GM19025 (cell line): ENCODE measurements around the gene FNIP2.
"Not testable (repeated sequence)": the region's sequence is repeated elsewhere in the genome, so short reads cannot be mapped to it uniquely, and the experiment has no call there.

Experiments
- ATAC-seq: cut with Tn5 transposase; IDR thresholded peaks from one replicate; pipeline ENCODE4 v1.9.1; 2021; ENCODE audit warnings: mild to moderate bottlenecking, low read depth, moderate library complexity; ENCODE audit not compliant: unreplicated experiment

Gene FNIP2

GRCh38 chr4:158861766-158862165, 92.9 kb downstream of the FNIP2 start:
- no peak for ATAC-seq

DNA sequence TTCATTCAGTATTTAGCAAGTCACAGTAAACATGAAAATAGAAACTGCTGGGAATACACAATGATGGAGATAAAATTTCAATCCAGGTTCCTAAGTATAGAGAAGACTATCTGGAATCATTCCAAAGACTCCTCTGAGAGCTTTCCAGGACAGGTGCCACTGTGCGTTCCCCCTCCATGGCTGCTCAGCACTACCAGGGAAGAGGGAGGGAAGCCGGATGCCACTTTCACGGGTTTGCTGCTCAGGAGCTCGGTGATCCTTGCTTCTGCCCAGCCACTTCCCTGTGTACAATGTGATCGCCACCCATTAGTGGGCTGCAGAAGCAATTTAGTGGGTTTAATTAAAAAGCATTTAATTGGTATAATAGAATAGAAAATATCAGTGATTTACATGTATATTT, 94.5 kb downstream of the FNIP2 start:
- ATAC-seq: no peak

DNA sequence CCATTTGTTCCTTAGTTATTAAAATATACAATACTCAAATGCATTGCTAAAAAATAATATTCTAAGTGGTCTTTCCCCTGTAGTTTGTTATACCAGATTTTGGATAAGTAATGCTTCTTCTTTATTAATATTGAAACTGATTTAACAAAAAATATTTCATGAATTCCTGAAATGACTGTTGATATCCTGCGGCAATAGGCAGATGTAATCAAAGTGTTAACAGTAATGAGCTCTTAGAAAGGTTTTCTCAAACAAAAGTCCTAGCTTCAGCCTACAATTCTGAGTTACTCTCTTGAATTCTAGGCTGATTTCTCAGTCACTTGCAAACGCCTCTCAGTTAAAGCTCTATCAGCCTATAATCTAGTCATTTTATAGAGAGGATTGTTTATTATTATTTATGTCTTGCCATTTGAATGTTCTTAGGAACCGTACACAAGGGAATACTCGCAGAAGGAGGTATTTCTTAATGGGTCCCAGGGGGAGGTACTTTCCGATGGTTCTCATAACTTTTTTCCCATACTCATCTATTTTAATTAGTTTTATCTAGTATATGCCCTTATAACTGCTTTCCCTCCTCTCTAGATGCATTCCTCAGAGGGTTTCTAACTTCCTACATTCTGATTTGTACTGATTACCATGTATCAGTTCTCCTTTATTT, 96.8 kb downstream of the FNIP2 start:
- ATAC-seq: no peak

GRCh38 chr4:158869001-158869400, 100.2 kb downstream of the FNIP2 start:
- ATAC-seq: no peak

- ATAC-seq: no peak
Measured at GRCh38 chr4:158869761-158870160, 100.9 kb downstream of the FNIP2 start.

DNA sequence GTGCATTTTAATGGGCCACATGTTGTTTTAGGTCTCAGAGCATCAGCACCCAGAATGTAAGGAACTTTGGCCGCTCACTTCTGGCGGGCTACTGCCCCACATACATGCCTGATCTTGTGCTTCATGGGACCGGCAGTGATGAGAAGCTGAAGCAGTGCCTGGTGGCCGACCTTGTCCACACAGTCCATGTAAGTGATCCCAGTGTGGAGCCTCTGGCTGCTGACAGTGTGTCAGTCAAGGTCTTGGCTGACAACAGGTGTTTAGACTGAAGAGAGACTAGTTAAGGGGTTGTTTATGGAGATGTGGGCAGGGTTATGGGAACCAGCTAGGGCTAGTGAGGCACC, 101.4 kb downstream of the FNIP2 start:
- no peak for ATAC-seq

DNA sequence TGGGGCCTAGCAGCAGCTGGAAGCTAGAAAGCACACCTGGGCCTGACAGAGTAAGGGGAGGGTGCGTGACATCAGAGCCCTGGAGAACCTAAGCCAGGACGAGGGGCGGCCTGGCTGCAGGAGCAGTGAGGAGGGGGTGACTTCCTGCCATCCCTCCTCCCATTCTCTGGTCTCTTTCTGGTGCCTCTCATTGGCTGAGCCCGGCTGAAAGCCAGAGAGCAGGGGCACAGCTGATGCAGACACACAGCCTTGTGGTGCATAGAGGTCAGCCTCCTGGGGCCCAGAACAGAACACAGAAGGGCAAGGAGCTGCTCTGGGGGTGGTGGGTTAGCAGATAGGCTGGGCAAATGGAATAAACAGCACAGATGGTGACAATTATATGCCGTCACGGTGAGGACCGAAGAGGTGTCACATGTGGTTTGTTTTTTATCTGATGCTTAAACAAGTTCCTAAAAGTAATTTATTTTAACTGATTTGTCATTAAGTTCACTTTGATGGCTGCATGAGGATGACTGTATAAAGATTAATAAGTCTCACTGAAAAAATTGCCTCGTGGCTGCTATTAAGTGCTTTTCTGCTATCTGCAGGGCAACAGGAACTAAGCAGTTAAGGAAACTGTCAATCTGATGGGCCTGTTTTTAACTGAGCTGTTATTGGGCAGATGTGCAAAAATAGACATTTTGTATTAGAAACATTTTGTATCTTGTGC, 102.0 kb downstream of the FNIP2 start:
- ATAC-seq: no peak

DNA sequence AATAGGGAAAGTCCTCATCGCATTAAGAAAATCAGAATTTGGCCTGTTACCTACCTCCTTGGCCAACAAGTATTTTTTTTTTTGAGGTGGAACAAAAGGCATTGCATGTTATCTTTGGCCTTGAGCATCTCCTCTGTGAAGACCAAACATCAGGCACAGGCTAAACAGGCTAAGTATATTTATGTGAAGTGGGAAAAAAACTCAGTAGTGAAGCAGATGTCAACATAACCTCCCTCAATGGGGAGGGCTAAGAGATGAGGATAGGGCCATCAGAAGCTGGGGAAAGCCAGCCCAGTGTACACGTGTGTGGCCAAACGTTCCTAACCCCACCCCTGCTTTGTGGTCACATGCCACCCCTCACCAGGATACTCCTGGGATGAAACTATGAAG, 102.5 kb downstream of the FNIP2 start:
- no peak for ATAC-seq

DNA sequence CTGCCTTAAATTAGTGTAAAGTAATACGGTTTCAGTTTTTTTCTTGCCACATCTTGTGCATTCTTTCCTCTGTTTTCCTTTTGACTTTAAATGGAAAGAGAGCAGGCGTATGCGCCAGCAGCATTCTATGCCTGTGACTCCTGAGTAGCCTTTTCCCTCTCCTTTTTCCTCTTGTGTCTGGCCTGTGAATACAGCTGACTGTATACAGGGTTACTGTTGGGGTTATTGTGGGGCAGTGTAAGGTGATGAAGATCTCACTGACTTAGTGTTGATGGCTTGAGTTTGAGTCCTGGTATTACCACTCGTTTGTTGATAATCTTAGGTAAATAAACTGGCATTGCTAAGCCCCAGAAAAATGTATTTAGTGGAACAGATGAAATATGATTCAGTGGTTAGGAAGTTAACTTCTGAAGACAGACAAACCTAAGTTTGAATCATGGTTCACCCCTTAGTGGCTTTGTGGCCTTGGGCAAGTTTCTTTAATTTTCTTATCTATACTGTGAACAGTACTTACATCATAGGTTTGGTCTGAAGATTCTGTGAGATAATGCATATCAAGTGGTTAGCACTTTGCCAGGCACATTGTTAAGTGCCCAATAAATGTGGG, 105.1 kb downstream of the FNIP2 start:
- no peak for ATAC-seq

- ATAC-seq: no peak
Measured at GRCh38 chr4:158875026-158875425, 106.2 kb downstream of the FNIP2 start.

DNA sequence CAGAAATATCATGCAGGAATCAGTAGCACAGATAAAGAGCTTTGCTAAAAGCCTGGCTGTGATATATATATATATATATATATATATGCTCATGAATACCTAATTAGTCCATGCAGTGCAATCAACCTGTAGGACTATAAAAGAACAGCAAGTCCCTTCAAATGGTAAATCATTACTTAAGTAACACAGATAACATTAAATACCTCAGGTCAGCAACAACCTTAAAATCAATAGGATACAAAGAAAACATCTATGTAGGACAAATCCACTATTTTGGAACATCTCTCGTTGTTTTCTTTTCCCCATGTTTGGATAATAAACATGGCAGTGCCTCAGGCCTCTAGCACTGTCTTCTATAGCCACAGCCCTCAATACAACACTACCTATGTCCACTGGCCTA, 106.6 kb downstream of the FNIP2 start:
- no peak for ATAC-seq

GRCh38 chr4:158877069-158877468, 108.2 kb downstream of the FNIP2 start:
- ATAC-seq: no peak

- not testable (repeated sequence) for ATAC-seq
Measured at GRCh38 chr4:158882142-158882541, 113.3 kb downstream of the FNIP2 start.

DNA sequence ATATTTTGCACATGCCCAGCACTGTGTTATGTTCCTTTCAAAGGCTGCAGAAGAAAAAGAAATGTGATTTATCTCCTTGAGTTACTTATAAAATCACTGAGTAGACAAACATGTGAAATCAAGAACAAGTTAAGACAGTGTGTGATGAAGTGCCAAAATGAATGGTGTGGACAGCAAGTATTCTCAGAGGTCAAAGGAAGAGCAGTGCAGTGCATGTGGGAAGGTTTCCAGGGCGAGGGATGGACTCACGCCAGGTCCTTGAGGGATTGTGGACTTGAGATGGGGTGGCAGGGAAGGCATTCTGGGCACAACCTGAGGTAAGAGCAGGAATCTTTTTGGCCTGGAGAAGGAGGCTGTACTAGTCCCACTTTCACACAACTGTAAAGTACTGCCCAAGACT, 115.5 kb downstream of the FNIP2 start:
- no peak for ATAC-seq

- ATAC-seq: no peak
Measured at GRCh38 chr4:158885564-158885963, 116.7 kb downstream of the FNIP2 start.

GRCh38 chr4:158890294-158890693, 121.5 kb downstream of the FNIP2 start:
- no peak for ATAC-seq

DNA sequence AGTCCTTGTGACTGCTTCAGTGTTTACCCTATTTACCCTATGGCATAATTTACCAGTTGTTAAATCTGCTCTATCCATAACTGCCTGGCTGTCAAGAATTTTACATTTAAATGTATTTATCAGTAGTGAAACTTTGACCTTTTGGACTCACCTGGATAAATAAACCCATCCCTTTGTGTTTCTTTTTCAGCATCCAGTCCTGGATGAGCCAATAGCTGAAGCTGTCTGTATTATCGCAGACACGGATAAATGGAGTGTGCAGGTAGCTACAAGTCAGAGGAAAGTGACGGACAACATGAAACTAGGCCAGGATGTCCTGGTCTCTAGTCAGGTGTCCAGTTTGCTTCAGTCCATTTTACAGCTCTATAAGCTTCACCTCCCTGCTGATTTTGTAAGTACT, 122.4 kb downstream of the FNIP2 start:
- ATAC-seq: no peak

DNA sequence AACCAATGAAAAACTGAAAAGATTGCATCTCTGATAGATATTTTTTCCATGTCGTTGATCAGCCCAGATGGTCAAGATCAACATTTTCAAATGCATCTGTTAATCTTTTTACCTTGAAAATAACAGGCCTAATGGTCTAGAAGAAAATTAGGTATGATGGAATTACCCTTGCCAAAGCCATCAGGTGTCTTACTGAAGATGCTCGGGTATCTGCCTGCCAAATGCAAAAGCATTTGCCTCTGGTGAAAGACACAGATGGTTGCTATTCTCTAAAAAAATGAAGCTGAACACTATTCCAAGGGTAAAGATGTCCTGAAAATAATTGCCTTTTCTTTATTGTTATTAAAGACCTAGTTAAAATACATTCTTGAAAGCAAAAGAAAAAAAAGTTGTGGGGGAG, 126.0 kb downstream of the FNIP2 start:
- ATAC-seq: no peak

- peak; percentile 49 for ATAC-seq
Measured at GRCh38 chr4:158895797-158896576, 127.2 kb downstream of the FNIP2 start.

DNA sequence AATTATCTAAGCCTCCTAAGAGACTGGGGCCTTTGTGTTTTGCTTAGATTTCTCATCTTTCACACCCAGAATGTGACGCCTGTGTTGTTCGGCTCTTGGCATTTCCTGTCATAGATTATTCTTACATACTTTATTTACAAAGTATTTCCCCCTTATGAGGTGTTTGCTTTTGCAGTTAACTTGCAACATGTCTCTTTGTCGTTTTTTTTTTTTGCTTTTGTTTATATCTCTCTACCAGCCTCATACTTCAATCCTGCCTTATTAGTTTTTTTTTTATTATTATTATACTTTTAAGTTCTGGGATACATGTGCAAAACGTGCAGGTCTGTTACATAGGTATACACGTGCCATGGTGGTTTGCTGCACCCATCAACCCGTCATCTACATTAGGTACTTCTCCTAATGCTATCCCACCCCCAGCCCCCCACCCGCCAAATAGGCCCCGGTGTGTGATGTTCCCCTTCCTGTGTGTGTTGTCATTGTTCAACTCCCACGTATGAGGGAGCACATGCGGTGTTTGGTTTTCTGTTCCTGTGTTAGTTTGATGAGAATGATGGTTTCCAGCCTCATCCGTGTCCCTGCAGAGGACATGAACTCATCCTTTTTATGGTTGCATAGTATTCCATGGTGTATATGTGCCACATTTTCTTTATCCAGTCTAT, 127.9 kb downstream of the FNIP2 start:
- ATAC-seq: not testable (repeated sequence)

DNA sequence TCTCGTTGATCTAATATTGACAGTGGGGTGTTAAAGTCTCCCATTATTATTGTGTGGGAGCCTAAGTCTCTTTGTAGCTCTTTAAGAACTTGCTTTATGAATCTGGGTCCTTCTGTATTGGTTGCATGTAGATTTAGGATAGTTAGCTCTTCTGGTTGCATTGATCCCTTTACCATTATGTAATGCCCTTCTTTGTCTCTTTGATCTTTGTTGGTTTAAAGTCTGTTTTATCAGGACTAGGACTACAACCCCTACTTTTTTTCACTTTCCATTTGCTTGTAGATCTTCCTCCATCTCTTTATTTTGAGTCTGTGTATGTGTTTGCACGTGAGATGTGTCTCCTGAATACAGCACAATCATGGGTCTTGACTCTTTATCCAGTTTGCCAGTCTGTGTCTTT, 131.6 kb downstream of the FNIP2 start:
- ATAC-seq: not testable (repeated sequence)
